Spleen (tissue), 11 donors: Measurements from ENCODE around the gene OSGIN1. TPM values are rescaled to one million over a fixed set of nuclear protein-coding genes. Genes with fewer than 3 reads are reported as not detected.

ENCODE experiments used
- DNase-seq: peaks from one replicate; pipeline ENCODE4 v3.0.0-alpha.2; 2020
- H3K27ac ChIP-seq, 8 donors: fragments of 200-600 bp; sonication (generic) in 7 of 8; 1 replicate in 4 of 8; 2 replicates in 4 of 8; pipeline versions ENCODE4 v1.5.0 to v1.8.0; 2016 to 2021; ENCODE audit warnings: inconsistent platforms in 4 of 8, mild to moderate bottlenecking in 4 of 8, moderate library complexity in 1 of 8
- H3K27me3 ChIP-seq, 7 donors: fragments of 200-600 bp; sonication (generic) in 6 of 7; replicated peaks in 1 of 7; 1 replicate in 4 of 7; 2 replicates in 3 of 7; pipeline versions ENCODE4 v1.5.0 to v1.8.0; 2016 to 2021; ENCODE audit warnings: inconsistent platforms in 3 of 7, mild to moderate bottlenecking in 1 of 7
- H3K36me3 ChIP-seq, 6 donors: fragments of 200-600 bp; sonication (generic) in 5 of 6; 1 replicate in 4 of 6; 2 replicates in 2 of 6; pipeline versions ENCODE4 v1.5.0 to v1.8.0; 2016 to 2021; ENCODE audit warnings: inconsistent platforms in 2 of 6
- H3K4me1 ChIP-seq, 6 donors: fragments of 200-600 bp; sonication (generic) in 5 of 6; 1 replicate in 3 of 6; 2 replicates in 3 of 6; pipeline versions ENCODE4 v1.5.0 to v1.8.0; 2016 to 2021; ENCODE audit warnings: inconsistent platforms in 3 of 6
- H3K4me3 ChIP-seq, 8 donors: fragments of 200-600 bp; sonication (generic) in 7 of 8; 1 replicate in 4 of 8; 2 replicates in 4 of 8; pipeline versions ENCODE4 v1.5.0 to v1.8.0; 2016 to 2021; ENCODE audit warnings: inconsistent platforms in 4 of 8, mild to moderate bottlenecking in 4 of 8, moderate library complexity in 2 of 8
- H3K9me3 ChIP-seq, 8 donors: fragments of 200-600 bp; sonication (generic) in 7 of 8; 1 replicate in 4 of 8; 2 replicates in 4 of 8; pipeline versions ENCODE4 v1.5.0 to v1.8.0; 2016 to 2021; ENCODE audit warnings: inconsistent platforms in 4 of 8
- POLR2A ChIP-seq, 3 donors: fragments of 450-650 bp; IDR thresholded peaks; one replicate each; pipeline ENCODE4 v1.5.1; 2017; ENCODE audit warnings: antibody characterized with exemption in 3 of 3, mild to moderate bottlenecking in 1 of 3
- POLR2AphosphoS5 ChIP-seq, 3 donors: sonication (generic); formaldehyde crosslinking; IDR thresholded peaks; one replicate each; pipeline ENCODE4 v1.5.1; 2017; ENCODE audit warnings: antibody characterized with exemption in 3 of 3
- WGBS, 5 donors: extraction: QIAGEN DNeasy Blood & Tissue Kit in 3 of 5; methylation state at CpG; one replicate each; pipeline versions ENCODE4 v1.1.5 to v1.1.7; 2013 to 2018; 5-methylcytosine and 5-hydroxymethylcytosine counted together
- intact Hi-C: fragments of 100-400 bp; cut with DNase I; formaldehyde crosslinking; loops from one replicate; pipeline ENCODE4 v1.15.0; 2023; ENCODE audit warnings: low total_unique reads
- polyA plus RNA-seq, 3 donors: library from polyadenylated mRNA; stranded (reverse); fragments of 200-250 nt; gene quantifications; one replicate each; pipeline ENCODE4 v1.2.1, GENCODE V29; 2013
- total RNA-seq, 7 donors: library from RNA; depleted of rRNA in 3 of 7; stranded (reverse); fragments of >200 nt in 3 of 7; fragmentation: NEBNext Ultra II Directional in 4 of 7; extraction: Animal tissue kit (Norgen Biotek cat#: 25700) in 4 of 7; gene quantifications; one replicate each; pipeline versions ENCODE4 v1.1.0 to v1.2.1, GENCODE V29; 2016 to 2021
- TF ChIP-seq, protein P1 (sequence below), 11 experiments: fragments of 200-600 bp in 7 of 11; fragments of 450-650 bp in 4 of 11; sonication (generic) in 4 of 11; IDR thresholded peaks in 8 of 11; conservative IDR thresholded peaks in 3 of 11; 1 replicate in 7 of 11; 2 replicates in 4 of 11; pipeline versions ENCODE4 v1.4.0 to v1.8.0; 2016 to 2021; ENCODE audit warnings: antibody characterized with exemption in 11 of 11, inconsistent platforms in 4 of 11, mild to moderate bottlenecking in 1 of 11
- donor health status: healthy with polysubstance abuse.
- donor health status: DM: no; HTN: no; CAD: no; lungs with moderate emphysema.
- donor health status: DM: no; HTN: no; CAD: no.
- donor health status: Bipolar disorder and iron deficiency.
- donor health status: healthy.
- donor health status: DM: no; HTN: no; CAD: no.
- donor health status: DM: yes; HTN: yes; CAD: no.

OSGIN1 gene
- total and polyA plus RNA-seq, 10 donors: 2.3 to 13.5 (median 9.0) TPM

DNA sequence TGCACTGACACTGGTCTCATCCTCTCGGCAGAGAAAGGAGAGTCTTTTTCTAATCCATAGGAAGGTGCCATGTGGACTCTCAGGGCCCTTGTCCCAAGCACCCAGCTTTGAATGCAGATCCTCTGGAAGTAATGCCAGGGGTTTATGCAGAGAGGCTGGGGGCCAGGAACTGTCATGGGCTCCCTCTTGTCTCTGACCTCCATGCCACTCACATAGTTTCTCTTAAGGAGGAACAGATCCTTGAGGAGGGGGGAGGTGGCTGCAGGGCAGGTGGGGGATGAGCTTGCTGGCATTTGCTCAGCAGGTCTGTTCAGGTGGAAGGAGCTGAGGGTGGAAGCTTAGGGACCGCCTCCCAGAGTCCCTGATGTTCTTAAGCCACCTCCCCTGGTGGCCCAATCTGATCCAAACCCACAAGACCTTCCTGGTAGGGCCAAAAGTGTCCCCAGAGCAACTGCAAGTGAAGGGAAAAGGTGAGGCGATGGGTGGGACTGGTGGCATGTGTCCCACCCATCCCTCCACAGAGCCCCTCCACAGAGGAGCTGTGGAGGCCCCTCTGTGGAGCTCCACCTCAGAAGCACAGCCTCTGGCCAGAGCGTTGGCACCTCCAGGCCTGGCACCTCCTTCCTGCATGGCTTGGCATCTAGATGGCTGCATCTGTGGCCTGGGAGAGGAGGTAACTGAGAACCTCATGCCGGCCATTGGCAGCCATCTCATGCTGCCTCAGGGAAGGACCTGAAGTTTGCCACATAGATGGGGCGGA lies 24.2 kb downstream of the OSGIN1 start:
- Histone ChIP-seq H3K9me3 (peaks cover 0 to 21% (median 17%) of the 10 kb centered on the region in 8 donors), H3K27me3 (peaks cover 0 to 27% (median 0%) of the 10 kb centered on the region in 7 donors), H3K4me1 (no peaks in the 10 kb centered on the region), H3K4me3 (no peak overlapping the region), H3K27ac (no peak overlapping the region), H3K36me3 (no peaks in the 10 kb centered on the region)
- 87 to 92% (median 89%) methylated on average over 5 to 6 of the region's 6 CpGs for WGBS, 5 donors
- intact Hi-C loops: no loop called here
- no peak for DNase-seq
- TF ChIP-seq POLR2A (IDR thresholded peaks at IDR 0.05): no peak
- TF ChIP-seq, protein P1, sequence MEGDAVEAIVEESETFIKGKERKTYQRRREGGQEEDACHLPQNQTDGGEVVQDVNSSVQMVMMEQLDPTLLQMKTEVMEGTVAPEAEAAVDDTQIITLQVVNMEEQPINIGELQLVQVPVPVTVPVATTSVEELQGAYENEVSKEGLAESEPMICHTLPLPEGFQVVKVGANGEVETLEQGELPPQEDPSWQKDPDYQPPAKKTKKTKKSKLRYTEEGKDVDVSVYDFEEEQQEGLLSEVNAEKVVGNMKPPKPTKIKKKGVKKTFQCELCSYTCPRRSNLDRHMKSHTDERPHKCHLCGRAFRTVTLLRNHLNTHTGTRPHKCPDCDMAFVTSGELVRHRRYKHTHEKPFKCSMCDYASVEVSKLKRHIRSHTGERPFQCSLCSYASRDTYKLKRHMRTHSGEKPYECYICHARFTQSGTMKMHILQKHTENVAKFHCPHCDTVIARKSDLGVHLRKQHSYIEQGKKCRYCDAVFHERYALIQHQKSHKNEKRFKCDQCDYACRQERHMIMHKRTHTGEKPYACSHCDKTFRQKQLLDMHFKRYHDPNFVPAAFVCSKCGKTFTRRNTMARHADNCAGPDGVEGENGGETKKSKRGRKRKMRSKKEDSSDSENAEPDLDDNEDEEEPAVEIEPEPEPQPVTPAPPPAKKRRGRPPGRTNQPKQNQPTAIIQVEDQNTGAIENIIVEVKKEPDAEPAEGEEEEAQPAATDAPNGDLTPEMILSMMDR (IDR thresholded peaks at IDR 0.05 in 8 of 11, conservative IDR thresholded peaks at IDR 0.05 in 3 of 11): no peak
- no peak for TF ChIP-seq POLR2AphosphoS5 (IDR thresholded peaks at IDR 0.05)

- no peaks in the 10 kb centered on the region for H3K4me1 ChIP-seq
- no peak overlapping the region for H3K4me3 ChIP-seq
- whole genome bisulfite sequencing, 5 donors: 79 to 89% (median 82%) methylated on average over 5 of the region's 5 CpGs
- no peak for DNase-seq
- H3K36me3 ChIP-seq: no peaks in the 10 kb centered on the region
- H3K27me3 ChIP-seq: peaks cover 0 to 23% (median 0%) of the 10 kb centered on the region in 7 donors
- peaks cover 0 to 21% (median 17%) of the 10 kb centered on the region in 8 donors for H3K9me3 ChIP-seq
- no peak overlapping the region for H3K27ac ChIP-seq
- TF ChIP-seq, protein P1 (IDR thresholded peaks at IDR 0.05 in 8 of 11, conservative IDR thresholded peaks at IDR 0.05 in 3 of 11): no peak
- no peak for TF ChIP-seq POLR2AphosphoS5 (IDR thresholded peaks at IDR 0.05)
- no peak for TF ChIP-seq POLR2A (IDR thresholded peaks at IDR 0.05)
- intact Hi-C loops: no loop called here
Measured at GRCh38 chr16:83978401-83978904, 25.4 kb downstream of the OSGIN1 start.

DNA sequence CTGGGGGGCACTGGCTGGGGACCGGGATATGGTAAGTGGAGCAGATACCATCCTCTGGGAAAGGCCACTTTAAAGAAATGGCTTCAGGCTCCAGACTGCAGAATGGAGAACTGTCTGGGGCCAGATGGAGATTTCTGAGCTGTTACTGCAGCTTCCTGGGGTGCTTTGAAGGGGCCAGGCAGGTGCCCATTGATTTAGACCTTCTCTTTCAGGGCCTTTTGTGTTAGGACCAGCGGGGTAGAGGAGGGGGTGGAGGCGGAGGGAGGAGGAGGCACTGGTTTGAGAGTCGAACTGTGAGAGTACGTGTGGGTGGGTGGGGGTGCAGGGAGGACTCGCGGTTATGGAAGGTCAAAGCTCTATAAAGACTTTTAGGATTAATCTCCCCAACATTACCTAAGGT lies 26.4 kb downstream of the OSGIN1 start:
- Histone ChIP-seq H3K4me1 (no peaks in the 10 kb centered on the region), H3K9me3 (peaks cover 0 to 21% (median 17%) of the 10 kb centered on the region in 8 donors), H3K4me3 (no peak overlapping the region), H3K27ac (no peak overlapping the region), H3K27me3 (peaks cover 0 to 13% (median 0%) of the 10 kb centered on the region in 7 donors), H3K36me3 (no peaks in the 10 kb centered on the region)
- intact Hi-C loops: no loop called here
- DNase-seq: no peak
- no peak for TF ChIP-seq POLR2A (IDR thresholded peaks at IDR 0.05)
- no peak for TF ChIP-seq POLR2AphosphoS5 (IDR thresholded peaks at IDR 0.05)
- TF ChIP-seq, protein P1 (IDR thresholded peaks at IDR 0.05 in 8 of 11, conservative IDR thresholded peaks at IDR 0.05 in 3 of 11): no peak
- 87 to 91% (median 89%) methylated on average over 7 of the region's 7 CpGs for WGBS, 5 donors

GRCh38 chr16:83980794-83981193 lies 27.8 kb downstream of the OSGIN1 start:
- DNase-seq: no peak

More at GRCh38 chr16:83980794-83981193, 27.8 kb downstream of the OSGIN1 start:
- H3K27me3 ChIP-seq: peaks cover 0 to 7% (median 0%) of the 10 kb centered on the region in 7 donors
- intact Hi-C loops: no loop called here
- 83 to 100% (median 90%) methylated on average over 1 to 2 of the region's 2 CpGs for WGBS, 5 donors
- no peaks in the 10 kb centered on the region for H3K4me1 ChIP-seq
- H3K27ac ChIP-seq: no peak overlapping the region
- H3K4me3 ChIP-seq: no peak overlapping the region
- no peaks in the 10 kb centered on the region for H3K36me3 ChIP-seq
- TF ChIP-seq POLR2AphosphoS5 (IDR thresholded peaks at IDR 0.05) (no peak), POLR2A (IDR thresholded peaks at IDR 0.05) (no peak)
- TF ChIP-seq, protein P1 (IDR thresholded peaks at IDR 0.05 in 8 of 11, conservative IDR thresholded peaks at IDR 0.05 in 3 of 11): no peak
- peaks cover 0 to 21% (median 17%) of the 10 kb centered on the region in 8 donors for H3K9me3 ChIP-seq
